ENCODE results near the gene SCN1B.
"Not testable (repeated sequence)": the region's sequence is repeated elsewhere in the genome, so short reads cannot be mapped to it uniquely, and the experiment has no call there.

SCN1B gene

GRCh38 chr19:34999498-35000337 is 30.6 kb upstream of the SCN1B start, which contains the start of gene GRAMD1A:
Gene GRAMD1A, plus strand, starts transcription at chr19:35000323. Its CDS starts 156 bp downstream, at chr19:35000479.
- in situ Hi-C loops (cut with HindIII; ENCODE audit: low pct_ligation_motif_present, low pct_unique_long_range_greater_than_20kb, low sequenced_read_pairs) = no loop called here
- DNase-seq = peak; percentile 82

DNA sequence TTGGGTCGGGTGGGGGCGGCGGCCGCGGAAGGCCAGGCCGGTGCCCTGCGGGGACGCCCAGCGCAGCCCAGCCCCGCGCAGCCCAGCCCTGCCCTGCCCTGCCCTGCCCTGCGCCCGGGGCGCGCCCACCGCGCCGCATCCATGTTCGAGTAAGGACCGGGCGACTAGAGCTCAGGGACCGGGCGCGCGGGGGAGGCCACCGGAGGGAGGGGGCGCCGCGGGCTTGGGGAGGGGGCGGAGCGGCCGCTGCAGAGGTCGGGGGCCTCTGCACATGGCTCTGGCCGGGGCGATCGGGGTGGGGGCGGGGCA is 30.0 kb upstream of the SCN1B start:
- in situ Hi-C loops (cut with HindIII; ENCODE audit: low pct_ligation_motif_present, low pct_unique_long_range_greater_than_20kb, low sequenced_read_pairs) = no loop called here

GRCh38 chr19:35000647-35001501 is 29.4 kb upstream of the SCN1B start:
- peak; percentile 18 for DNase-seq
- in situ Hi-C loops (cut with HindIII; ENCODE audit: low pct_ligation_motif_present, low pct_unique_long_range_greater_than_20kb, low sequenced_read_pairs) = no loop called here

More for the DNA sequence above, 30.0 kb upstream of the SCN1B start:
- no peak for DNase-seq

DNA sequence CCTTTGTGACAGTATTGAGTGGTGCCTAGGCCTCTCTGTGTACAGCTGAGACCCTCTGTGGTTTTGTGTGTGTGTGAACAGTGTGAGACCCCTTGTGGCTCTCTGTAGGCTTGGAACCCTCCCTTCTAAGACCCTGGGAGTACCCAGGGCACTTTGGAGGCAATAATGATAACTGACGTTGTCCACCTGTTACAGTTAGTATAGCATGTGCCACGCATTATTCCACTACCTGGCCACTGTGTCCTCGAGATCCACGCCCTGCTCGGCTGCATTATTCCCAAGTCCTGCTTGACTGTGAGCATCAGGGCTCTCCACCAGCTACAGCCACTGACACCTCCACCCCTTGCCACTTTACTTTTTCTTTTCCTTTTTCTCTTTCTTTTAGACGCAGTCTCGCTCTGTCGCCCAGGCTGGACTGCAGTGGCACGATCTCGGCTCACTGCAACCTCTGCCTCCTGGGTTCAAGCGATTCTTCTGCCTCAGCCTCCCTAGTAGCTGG is 28.2 kb upstream of the SCN1B start:
- DNase-seq = no peak
- in situ Hi-C loops (cut with HindIII; ENCODE audit: low pct_ligation_motif_present, low pct_unique_long_range_greater_than_20kb, low sequenced_read_pairs) = no loop called here

DNA sequence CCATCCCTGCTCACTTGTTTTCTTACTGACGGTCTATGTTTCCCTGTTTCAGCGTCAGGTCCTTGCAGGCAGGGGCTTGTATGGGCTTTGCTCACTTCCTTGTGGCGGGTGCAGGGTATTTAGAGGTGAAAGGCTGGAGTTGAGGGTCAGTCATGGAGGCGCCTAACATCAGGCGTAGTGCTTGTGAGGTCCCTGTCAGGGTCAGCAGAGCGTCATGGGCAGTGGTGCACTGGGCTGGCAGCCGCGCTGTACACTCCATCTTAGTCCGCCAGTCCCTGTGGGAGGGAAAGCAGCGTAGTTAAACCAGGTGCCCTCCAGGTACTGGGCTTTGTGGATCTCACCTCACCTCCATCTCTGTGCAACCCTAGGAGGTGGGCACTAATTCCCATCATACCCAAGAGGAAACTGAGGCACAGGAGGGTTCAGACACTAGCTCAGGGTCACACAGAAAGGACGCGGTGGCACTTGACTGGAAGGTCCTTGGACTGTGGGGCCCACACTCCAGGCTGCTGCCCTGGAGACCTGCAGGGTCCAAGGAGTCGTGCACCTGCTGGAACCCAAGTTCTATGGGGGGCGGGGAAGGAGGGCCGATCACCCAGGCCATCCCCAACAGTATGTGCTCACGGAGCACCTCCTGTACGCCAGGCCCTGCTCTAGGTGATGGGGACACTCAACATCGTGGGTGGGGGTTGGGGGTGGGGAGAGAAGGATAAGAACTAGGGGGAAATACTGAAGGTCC is 25.6 kb upstream of the SCN1B start:
- no peak for DNase-seq
- in situ Hi-C loops (cut with HindIII; ENCODE audit: low pct_ligation_motif_present, low pct_unique_long_range_greater_than_20kb, low sequenced_read_pairs) = no loop called here

- in situ Hi-C loops (cut with HindIII; ENCODE audit: low pct_ligation_motif_present, low pct_unique_long_range_greater_than_20kb, low sequenced_read_pairs) = no loop called here
- DNase-seq = no peak
Measured at GRCh38 chr19:35005256-35005977, 24.9 kb upstream of the SCN1B start.

- in situ Hi-C loops (cut with HindIII; ENCODE audit: low pct_ligation_motif_present, low pct_unique_long_range_greater_than_20kb, low sequenced_read_pairs); DNase-seq: not testable (repeated sequence)
Measured at GRCh38 chr19:35006007-35006341, 24.3 kb upstream of the SCN1B start.

GRCh38 chr19:35006342-35006998 is 23.8 kb upstream of the SCN1B start:
- in situ Hi-C loops (cut with HindIII; ENCODE audit: low pct_ligation_motif_present, low pct_unique_long_range_greater_than_20kb, low sequenced_read_pairs) = no loop called here
- DNase-seq = peak; percentile 50

DNA sequence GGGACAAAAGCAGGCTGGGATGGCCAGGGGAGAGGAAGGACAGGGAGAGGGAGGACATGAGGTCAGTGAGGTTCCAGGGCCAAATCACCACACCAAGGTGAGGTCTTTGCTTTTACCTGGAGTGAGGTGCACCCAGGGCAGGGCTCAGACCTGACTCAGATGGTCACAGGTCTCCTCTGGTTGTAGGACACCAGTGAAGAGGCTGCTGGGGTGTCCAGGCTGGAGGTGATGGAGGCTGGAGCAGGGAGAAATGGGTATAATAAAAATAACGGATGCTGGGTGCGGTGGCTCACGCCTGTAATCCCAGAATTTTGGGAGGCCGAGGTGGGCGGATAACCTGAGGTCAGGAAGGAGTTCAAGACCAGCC is 23.3 kb upstream of the SCN1B start:
- DNase-seq = no peak
- in situ Hi-C loops (cut with HindIII; ENCODE audit: low pct_ligation_motif_present, low pct_unique_long_range_greater_than_20kb, low sequenced_read_pairs) = no loop called here

- in situ Hi-C loops (cut with HindIII; ENCODE audit: low pct_ligation_motif_present, low pct_unique_long_range_greater_than_20kb, low sequenced_read_pairs); DNase-seq: not testable (repeated sequence)
Measured at GRCh38 chr19:35007427-35007826, 22.8 kb upstream of the SCN1B start.

DNA sequence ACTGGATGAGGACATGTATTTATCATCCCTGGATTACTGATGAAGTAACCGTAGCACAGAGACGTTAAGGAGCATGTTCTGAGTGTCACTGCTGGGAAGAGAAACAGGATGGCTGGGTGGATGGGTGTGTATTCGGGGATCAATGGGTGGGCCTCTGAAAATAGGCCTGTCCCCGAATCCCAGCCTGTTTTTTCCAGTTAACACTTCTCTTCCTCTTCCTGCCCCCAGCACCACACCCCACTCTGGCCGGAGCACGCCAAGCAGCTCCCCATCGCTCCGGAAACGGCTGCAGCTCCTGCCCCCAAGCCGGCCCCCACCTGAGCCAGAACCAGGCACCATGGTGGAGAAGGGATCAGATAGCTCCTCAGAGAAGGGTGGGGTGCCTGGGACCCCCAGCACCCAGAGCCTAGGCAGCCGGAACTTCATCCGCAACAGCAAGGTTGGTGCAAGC is 21.4 kb upstream of the SCN1B start:
- in situ Hi-C loops (cut with HindIII; ENCODE audit: low pct_ligation_motif_present, low pct_unique_long_range_greater_than_20kb, low sequenced_read_pairs) = no loop called here
- DNase-seq = no peak

DNA sequence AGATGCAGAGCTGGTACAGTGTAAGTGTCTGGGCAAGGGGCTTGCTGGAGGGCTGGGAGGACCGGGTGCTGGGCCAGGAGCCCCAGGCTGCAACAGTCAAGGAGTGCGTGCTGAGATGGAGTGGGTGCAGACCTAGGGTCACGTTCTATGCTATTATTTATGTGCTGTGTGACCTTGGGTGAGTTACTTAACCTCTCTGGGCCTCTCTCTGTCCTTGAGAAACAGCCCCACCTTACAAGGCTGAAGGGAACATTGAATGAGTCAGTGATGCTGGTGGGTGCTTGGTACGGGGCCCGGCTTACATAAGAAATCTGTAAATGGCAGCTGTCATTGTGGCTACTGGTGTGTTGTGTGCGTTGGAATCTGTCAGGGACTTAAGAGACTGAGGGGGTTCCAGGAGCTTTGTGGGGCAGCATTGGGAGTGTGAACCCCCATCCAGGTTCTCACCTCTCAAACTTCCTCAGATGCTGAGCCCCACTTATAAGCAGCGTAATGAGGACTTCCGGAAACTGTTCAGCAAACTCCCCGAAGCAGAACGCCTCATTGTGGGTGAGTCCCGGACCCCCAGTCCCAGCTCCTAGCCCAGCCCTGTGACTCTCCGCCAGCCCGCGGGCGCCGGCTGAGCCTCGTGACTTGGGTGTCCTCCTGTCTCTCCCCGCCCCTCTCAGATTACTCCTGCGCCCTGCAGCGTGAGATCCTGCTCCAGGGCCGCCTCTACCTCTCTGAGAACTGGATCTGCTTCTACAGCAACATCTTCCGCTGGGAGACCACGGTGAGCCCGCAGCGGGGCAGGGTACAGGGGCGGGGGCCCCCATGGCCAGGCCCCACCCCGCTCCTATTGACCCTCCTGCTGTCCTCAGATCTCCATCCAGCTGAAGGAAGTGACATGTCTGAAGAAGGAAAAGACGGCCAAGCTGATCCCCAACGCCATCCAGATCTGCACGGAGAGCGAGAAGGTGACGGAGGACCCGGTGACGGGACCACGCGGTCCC is 20.6 kb upstream of the SCN1B start:
- in situ Hi-C loops (cut with HindIII; ENCODE audit: low pct_ligation_motif_present, low pct_unique_long_range_greater_than_20kb, low sequenced_read_pairs) = no loop called here

DNA sequence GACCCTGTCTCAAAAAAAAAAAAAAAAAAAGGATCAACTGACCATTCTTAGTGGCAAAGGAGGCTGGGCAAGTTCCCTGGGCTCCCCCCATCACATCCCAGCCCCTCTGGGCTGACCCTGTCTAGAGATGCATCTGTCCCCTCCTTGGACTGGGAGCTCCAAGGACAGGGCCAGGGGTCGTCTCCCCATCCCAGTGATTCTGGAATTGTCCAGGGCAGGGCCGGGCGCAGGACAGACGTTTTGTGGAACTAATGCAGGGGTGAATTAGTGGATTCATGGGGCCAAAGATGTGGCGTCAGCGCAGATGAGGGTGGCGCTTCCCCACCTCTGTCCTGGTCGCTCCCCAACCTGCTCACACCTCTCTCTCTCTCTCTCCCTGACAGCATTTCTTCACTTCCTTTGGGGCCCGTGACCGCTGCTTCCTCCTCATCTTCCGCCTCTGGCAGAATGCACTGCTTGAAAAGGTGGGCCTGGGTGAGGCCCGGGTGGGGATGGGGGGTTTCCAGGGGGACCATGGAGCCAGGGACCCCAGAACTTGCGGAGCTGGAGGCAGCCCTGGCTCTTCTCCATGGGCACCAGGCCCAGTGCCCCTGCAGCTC is 19.1 kb upstream of the SCN1B start:
- DNase-seq = no peak
- in situ Hi-C loops (cut with HindIII; ENCODE audit: low pct_ligation_motif_present, low pct_unique_long_range_greater_than_20kb, low sequenced_read_pairs) = no loop called here

More for the DNA sequence above, 20.6 kb upstream of the SCN1B start:
- no peak for DNase-seq

GRCh38 chr19:35011737-35012682 is 18.3 kb upstream of the SCN1B start:
- DNase-seq = no peak
- in situ Hi-C loops (cut with HindIII; ENCODE audit: low pct_ligation_motif_present, low pct_unique_long_range_greater_than_20kb, low sequenced_read_pairs) = no loop called here

DNA sequence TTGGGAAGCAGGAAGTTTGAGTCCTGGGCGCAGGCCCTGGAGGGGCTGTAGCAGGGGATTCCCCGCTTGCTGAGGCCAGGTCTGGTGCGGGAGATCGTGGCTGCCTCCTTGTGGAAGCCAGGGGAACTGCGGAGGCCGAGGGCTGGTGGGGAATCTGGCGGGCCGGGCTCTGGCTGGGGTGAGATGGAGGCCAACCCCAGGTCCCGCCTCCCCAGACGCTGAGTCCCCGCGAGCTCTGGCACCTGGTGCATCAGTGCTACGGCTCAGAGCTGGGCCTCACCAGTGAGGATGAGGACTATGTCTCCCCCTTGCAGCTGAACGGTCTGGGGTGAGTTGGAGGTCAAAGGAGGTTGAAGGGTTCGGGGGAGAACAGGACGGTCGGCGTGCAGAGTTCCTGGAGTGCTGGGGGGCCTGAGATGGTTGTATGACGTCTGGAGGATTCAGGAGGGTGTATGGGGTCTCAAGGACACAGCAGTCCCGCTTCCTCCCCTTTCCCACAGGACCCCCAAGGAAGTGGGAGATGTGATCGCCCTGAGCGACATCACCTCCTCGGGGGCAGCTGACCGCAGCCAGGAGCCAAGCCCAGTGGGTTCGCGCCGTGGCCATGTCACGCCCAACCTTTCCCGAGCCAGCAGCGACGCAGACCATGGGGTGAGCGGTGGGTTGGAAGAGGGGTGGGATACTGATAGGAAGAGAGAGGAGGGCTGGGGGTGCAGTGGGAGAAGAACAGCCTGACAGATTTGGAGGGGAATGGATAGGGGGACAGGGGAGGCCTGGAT is 17.0 kb upstream of the SCN1B start:
- DNase-seq = peak; percentile 40
- in situ Hi-C loops (cut with HindIII; ENCODE audit: low pct_ligation_motif_present, low pct_unique_long_range_greater_than_20kb, low sequenced_read_pairs) = no loop called here

All from ACHN (cell line).